UCSD-AML1 (cell line): ENCODE results near the gene KLHL7.

Source experiments
- DNase-seq: peaks from one replicate; lab custom pipeline; 2025; ENCODE audit not compliant: unreplicated experiment; lab: John Stamatoyannopoulos, UW

The KLHL7 gene, protein sequence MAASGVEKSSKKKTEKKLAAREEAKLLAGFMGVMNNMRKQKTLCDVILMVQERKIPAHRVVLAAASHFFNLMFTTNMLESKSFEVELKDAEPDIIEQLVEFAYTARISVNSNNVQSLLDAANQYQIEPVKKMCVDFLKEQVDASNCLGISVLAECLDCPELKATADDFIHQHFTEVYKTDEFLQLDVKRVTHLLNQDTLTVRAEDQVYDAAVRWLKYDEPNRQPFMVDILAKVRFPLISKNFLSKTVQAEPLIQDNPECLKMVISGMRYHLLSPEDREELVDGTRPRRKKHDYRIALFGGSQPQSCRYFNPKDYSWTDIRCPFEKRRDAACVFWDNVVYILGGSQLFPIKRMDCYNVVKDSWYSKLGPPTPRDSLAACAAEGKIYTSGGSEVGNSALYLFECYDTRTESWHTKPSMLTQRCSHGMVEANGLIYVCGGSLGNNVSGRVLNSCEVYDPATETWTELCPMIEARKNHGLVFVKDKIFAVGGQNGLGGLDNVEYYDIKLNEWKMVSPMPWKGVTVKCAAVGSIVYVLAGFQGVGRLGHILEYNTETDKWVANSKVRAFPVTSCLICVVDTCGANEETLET

DNA sequence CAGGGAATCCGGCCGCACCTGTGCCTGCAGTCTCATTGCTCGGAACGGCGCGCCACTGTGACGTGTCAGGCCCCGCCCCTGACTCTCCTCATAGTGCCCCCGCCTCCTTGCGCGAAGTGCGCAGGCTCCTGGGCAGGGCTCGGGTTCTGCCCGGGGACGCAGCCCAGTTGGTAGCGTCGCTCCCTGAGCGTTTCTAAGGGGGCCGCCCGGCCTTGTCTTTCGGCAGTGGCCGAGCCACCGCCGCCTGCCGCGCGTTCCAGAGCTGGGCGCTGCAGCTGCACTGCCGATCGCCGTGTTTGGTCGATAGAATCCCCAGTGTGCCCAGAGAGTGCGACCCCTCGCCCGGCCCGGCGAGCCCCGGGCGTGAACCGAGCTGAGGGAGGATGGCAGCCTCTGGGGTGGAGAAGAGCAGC lies at the start of gene KLHL7:
TSS of gene KLHL7 (plus strand) at position 142 of the 413 bp plus-strand sequence. CDS start at position 384, 242 bp downstream.
- peak; percentile 86 for DNase-seq

- DNase-seq = no peak
Observed at GRCh38 chr7:23058408-23059096, 47.0 kb upstream of the KLHL7 start.

DNA sequence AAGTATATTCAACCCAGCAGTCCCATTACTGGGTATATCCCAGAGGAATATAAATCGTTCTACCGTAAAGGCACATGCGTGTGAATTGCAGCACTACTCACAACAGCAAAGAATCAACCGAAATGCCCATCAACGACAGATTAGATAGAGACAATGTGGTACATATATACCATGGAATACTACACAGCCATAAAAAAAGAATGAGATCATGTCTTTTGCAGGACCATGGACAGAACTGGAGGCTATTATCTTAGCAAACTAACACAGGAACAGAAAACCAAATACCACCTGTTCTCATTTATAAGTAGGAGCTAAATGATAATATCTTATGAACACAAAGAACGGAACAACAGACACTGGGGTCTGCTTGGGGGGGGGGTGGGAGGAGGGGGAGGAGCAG lies 44.3 kb upstream of the KLHL7 start:
- DNase-seq = no peak

DNA sequence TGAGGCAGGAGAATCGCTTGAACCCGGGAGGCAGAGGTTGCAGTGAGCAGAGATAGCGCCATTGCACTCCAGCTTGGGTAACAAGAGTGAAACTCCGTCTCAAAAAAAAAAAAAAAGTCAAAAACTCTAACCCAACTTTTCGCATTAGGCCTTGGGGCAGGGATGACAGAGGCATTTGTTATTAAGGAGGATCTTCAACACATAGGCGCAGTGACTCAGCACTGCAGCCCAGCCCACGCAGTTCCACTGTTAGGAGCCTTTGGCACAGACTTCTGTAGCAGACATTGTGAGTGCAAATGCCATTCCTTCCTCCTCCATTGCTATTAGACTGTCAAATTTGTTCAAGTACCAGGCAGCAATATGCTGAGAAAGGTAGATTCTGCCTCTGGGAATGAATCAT lies 43.1 kb upstream of the KLHL7 start:
- no peak for DNase-seq

DNA sequence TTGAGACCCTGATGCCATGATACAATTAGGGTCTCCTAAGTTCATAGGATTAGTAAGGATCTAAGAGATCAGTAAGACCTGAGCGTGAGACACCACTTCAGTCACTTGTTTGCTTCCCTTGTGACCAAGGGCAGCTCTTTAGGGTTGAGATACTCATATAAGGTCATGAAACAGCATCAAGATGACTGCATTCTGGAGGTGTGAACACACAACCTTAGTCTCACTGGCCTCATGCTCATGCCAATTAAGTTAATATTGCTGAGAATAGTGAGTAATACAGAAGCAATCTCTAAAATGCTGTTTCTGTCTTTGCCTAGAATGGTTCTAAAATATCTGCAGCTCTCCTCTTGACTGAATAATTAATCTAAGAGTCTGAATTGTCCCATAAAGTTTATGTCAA lies 39.6 kb upstream of the KLHL7 start:
- no peak for DNase-seq

DNA sequence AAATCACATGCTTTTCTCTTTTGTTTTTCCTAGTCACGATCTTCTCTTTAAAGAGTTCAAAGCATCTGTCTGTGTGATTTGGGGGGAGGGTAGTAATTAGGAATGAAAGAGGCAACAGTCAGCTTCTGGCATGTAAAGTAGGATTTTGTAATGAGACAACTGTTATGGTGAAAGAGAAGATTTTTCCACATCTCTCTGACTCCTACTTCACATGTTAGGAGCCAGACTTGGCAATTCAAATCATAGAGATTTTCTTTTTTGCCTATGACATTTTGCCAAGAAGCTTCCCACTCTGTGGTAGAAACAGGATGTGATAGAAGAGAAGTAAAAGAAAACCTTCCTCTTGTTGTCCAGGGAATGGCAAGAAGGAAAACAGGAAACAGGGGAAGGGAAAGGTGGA lies 38.3 kb upstream of the KLHL7 start:
- DNase-seq = no peak

DNA sequence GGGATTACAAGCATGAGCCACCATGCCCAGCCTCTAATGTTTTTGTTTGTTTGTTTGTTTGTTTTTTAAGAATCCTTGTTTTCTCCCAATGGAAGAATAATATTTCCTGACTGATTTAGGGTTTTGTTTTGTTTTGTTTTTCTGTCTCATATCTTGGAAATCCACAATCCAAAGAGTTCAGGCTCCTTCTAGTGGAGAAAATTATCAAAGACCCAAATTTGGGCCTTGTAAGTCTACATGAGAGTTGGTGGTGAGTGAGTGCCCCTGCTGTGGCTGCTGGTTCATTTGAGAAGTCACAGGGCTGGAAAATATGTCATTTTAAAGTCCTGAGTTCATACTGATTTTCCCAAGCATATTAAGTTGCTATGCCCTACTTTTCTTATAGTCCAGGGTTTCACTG lies 33.5 kb upstream of the KLHL7 start:
- DNase-seq = no peak

DNA sequence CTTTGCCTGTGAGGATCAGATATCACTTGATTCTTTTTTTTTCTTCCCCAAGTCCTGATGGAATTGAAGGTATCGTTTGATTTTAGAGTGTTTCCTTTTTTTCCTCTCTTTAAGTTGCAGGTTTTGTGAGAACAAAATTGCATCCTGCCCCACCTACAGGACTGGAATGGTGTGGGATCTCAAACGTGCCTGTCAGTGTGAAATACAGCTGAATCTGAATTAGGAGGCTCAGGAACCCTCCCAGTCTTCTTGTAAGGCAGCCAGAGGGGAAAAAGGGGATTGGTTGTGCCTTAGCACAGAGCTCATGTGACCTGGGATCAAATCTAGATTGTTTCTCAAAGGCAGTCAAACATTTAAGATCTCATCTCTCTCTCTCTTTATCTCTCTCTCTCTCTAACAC lies 32.7 kb upstream of the KLHL7 start:
- DNase-seq = no peak

DNA sequence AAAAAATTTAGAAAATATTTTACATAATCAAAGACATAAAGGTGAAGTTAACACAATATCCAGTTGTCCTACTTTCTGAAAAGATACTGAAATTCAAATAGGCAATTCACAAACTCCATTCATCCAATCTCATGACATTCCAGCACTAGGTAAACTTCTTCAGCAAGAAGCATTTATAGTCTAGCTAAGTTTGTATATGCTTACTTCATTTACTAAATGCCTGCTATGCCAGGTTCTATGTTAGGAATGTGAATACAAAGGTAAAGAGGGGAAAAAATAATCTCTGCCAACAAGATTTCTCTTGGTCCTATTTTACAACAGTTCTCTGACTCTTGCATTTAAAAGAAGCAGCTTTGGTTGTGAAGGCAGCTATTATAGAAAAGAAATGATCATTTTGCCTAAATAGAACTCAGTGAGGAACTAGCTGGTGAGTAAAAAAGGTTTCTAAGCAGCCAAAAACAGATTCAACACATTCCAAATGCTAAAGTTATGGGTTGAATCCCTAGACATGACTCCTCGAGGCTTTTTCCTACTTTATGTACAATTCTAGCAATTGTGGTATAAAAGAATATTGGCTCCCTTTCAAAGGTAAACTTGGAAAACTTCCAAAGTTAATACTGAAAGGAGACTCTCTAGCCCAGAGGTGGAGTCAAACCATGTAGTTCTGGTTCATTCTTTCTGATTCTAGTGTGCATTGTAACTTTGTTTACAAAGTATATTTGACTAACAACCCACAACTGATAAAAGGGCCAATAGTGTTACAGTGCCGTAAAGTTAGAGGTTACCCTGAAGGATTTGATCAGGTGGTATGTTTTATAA lies 30.9 kb upstream of the KLHL7 start:
- DNase-seq = no peak

- no peak for DNase-seq
Observed at GRCh38 chr7:23075571-23075970, 30.0 kb upstream of the KLHL7 start.

GRCh38 chr7:23076772-23077171 lies 28.8 kb upstream of the KLHL7 start:
- DNase-seq = no peak

DNA sequence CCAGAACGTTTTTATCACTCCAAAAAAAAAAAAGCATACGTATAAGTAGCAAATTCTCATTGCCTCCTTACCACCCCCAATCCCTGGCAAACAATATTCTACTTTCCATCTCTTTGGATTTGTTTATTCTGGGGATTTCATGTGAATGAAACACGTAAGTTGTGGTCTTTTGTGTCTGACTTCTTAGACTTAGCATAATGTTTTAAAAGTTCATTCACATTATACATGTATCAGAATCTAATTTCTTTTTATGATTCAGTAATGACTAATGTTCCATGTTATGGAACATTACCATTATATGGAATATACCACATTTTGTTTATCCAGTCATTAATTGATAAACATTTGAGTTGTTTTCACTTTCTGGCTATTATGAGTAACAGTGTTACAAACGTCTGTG lies 12.5 kb upstream of the KLHL7 start:
- DNase-seq = no peak

GRCh38 chr7:23093546-23093945 lies 12.0 kb upstream of the KLHL7 start:
- DNase-seq = no peak

GRCh38 chr7:23096518-23097290 lies 8.9 kb upstream of the KLHL7 start:
- no peak for DNase-seq

DNA sequence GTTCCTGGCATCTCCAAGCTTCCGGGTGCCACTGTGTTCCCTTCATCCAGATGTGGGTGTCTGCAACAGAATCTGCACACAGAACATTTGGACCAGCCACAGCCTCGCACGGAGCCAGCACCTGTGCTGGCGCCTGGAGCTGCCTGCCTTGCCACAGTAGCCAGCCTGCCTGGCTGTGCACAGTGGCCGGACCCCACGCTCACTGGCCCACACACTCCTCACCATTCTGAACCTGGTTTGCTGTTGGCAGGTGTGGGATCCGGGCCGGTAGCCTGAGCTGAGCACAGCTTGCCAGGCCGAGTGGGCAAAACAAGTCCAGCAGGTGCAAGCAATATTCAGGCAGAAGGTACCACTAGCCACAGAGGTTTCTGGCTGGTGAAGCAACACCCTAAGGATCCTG lies 7.6 kb upstream of the KLHL7 start:
- DNase-seq = no peak

DNA sequence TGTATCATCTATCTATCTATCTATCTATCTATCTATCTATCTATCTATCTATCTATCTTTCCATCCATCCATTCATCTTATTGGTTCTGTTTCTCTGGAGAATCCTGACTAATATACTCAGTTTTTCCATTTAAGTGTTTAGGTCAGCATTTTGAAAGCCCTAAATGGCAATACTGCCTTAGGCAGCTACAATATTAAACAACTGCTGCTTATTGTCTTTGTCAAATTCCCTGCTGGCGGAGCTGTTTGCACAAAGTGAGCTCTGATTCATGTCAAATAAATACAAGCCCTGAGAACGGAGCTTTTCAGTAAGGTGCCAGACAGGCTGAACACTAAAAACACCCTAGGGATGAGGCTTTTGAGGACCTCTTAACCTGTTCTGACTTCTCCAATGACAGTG lies 7.1 kb upstream of the KLHL7 start:
- no peak for DNase-seq

GRCh38 chr7:23100697-23101096 lies 4.9 kb upstream of the KLHL7 start:
- no peak for DNase-seq

DNA sequence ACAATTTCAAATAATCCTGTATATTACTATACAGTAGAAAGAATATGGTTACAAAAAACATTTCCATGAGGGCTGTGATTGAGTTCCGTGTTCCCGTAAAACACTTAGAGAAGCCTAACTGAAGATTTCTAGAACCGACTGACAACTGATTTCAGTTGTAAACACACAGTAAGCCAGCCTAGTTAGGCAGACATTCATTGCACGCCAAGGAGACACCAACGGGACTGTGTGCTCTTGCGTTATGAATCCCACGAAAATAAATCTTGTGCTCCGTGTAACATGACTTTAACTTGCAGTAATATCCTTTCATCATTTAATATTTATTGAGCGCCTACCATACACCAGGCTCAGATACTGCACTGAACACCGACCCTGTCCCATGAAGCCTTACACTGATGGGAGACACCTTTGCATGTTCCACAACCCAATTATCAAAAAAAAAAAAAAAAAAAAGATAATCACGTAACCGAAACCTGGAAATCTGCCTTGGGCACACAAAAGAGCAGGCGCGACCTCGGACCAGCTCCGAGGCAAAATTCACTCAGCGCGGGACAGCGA lies 420 bp upstream of the KLHL7 start:
- DNase-seq = no peak

DNA sequence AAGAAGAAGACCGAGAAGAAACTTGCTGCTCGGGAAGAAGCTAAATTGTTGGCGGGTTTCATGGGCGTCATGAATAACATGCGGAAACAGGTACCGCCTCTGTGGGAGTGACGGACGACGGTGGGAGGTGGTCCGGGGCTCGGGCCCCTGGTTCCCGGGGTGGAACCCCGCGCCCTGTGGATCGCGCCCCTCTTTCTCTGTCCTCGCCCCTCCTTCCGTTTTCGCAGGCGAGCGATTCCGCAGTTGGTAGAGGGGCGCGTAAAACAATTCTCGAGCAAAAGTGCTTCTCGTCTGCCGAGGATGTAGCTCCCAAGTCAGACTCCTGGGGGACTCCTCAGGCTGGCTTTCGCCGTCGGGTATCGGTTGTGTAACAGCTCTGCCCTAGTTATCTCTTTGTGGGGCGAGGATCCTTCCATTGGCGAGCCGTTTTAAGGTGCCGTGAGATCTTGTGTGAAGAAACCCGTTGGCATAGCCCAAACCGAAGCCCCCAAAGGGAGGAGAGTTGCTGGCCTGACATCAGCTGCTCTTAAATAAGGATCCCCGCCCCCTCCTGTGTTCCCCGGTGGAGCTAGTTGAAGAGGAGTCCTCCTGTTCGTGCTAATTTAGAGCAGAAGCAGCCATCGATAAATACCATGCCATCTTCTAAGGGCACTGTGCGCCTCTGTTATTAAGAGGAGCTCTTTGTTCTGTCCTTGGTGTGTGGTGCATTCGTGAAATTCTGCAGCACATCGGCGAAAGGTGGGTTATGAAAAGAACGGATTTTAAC lies 655 bp downstream of the KLHL7 start:
- DNase-seq = peak; percentile 48
